Tibial nerve (tissue), 4 donors: ENCODE data around the gene MYOD1. TPM values are rescaled to one million over a fixed set of nuclear protein-coding genes. Genes with fewer than 3 reads are reported as not detected.

Experiments used
- DNase-seq, 2 donors: peaks; one replicate each; pipeline ENCODE4 v3.0.0-alpha.2; 2019; ENCODE audit warnings: low spot score in 2 of 2
- H3K27ac ChIP-seq, 4 donors: fragments of 200-600 bp; sonication (generic) in 3 of 4; one replicate each; pipeline ENCODE4 v1.5.1; 2017 to 2019; ENCODE audit warnings: mild to moderate bottlenecking in 1 of 4
- H3K27me3 ChIP-seq, 2 donors: fragments of 200-600 bp; sonication (generic) in 1 of 2; one replicate each; pipeline versions ENCODE4 v1.5.1 to v1.6.0; 2017 to 2019
- H3K36me3 ChIP-seq, 3 donors: fragments of 200-600 bp; sonication (generic); one replicate each; pipeline ENCODE4 v1.5.1; 2018 to 2019
- H3K4me1 ChIP-seq, 4 donors: fragments of 200-600 bp; sonication (generic) in 3 of 4; one replicate each; pipeline ENCODE4 v1.5.1; 2017 to 2019
- H3K4me3 ChIP-seq, 4 donors: fragments of 200-600 bp; sonication (generic) in 3 of 4; one replicate each; pipeline ENCODE4 v1.5.1; 2017 to 2019; ENCODE audit warnings: mild to moderate bottlenecking in 1 of 4, moderate library complexity in 1 of 4
- H3K9me3 ChIP-seq, 4 donors: fragments of 200-600 bp; sonication (generic) in 3 of 4; one replicate each; pipeline ENCODE4 v1.5.1; 2017 to 2019
- CTCF ChIP-seq, 5 experiments: fragments of 200-600 bp in 3 of 5; fragments of 450-650 bp in 2 of 5; sonication (generic) in 3 of 5; IDR thresholded peaks; one replicate each; pipeline ENCODE4 v1.5.1; 2016 to 2019; ENCODE audit warnings: antibody characterized with exemption in 5 of 5, mild to moderate bottlenecking in 3 of 5, moderate library complexity in 2 of 5
- EP300 ChIP-seq, 2 donors: sonication (generic); formaldehyde crosslinking; IDR thresholded peaks; one replicate each; pipeline ENCODE4 v1.6.1; 2017; ENCODE audit warnings: antibody characterized with exemption in 2 of 2, mild to moderate bottlenecking in 1 of 2
- POLR2A ChIP-seq, 2 donors: fragments of 450-650 bp; IDR thresholded peaks; one replicate each; pipeline ENCODE4 v1.6.1; 2017; ENCODE audit warnings: antibody characterized with exemption in 2 of 2, mild to moderate bottlenecking in 2 of 2, moderate library complexity in 2 of 2
- WGBS, 2 donors: methylation state at CpG; one replicate each; pipeline ENCODE4 v1.1.5; 2018; 5-methylcytosine and 5-hydroxymethylcytosine counted together
- total RNA-seq, 4 donors: library from RNA; depleted of rRNA; stranded (reverse); fragments of >200 nt; gene quantifications; one replicate each; pipeline ENCODE4 v1.1.0, GENCODE V29; 2016

Gene MYOD1
- total RNA-seq, result not detected

DNA sequence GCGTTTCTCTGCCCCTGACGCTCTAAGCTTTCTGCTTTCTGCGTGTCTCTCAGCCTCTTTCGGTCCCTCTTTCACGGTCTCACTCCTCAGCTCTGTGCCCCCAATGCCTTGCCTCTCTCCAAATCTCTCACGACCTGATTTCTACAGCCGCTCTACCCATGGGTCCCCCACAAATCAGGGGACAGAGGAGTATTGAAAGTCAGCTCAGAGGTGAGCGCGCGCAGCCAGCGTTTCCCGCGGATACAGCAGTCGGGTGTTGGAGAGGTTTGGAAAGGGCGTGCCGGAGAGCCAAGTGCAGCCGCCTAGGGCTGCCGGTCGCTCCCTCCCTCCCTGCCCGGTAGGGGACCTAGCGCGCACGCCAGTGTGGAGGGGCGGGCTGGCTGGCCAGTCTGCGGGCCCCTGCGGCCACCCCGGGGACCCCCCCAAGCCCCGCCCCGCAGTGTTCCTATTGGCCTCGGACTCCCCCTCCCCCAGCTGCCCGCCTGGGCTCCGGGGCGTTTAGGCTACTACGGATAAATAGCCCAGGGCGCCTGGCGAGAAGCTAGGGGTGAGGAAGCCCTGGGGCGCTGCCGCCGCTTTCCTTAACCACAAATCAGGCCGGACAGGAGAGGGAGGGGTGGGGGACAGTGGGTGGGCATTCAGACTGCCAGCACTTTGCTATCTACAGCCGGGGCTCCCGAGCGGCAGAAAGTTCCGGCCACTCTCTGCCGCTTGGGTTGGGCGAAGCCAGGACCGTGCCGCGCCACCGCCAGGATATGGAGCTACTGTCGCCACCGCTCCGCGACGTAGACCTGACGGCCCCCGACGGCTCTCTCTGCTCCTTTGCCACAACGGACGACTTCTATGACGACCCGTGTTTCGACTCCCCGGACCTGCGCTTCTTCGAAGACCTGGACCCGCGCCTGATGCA lies at the start of gene MYOD1:
TSS of gene MYOD1 (plus strand) at position 544 of the 910 bp plus-strand sequence. CDS start at position 756, 212 bp downstream.
- no peak within 1 kb of the TSS for H3K27ac ChIP-seq
- no peak within 1 kb of the TSS for H3K4me3 ChIP-seq
- H3K4me1 ChIP-seq, result peaks cover 0 to 36% (median 0%) of the 10 kb centered on the region in 4 donors
- TF ChIP-seq CTCF (IDR thresholded peaks at IDR 0.05) (no peak), EP300 (IDR thresholded peaks at IDR 0.05) (no peak), POLR2A (IDR thresholded peaks at IDR 0.05) (no peak)
- H3K36me3 ChIP-seq, result no peaks in the 10 kb centered on the region
- no peak for DNase-seq
- peaks cover 0 to 80% of the 10 kb centered on the region in 2 donors for H3K27me3 ChIP-seq
- WGBS, 2 donors, result 3% methylated on average over 48 to 55 of the region's 68 CpGs
- H3K9me3 ChIP-seq, result no peaks in the 10 kb centered on the region

DNA sequence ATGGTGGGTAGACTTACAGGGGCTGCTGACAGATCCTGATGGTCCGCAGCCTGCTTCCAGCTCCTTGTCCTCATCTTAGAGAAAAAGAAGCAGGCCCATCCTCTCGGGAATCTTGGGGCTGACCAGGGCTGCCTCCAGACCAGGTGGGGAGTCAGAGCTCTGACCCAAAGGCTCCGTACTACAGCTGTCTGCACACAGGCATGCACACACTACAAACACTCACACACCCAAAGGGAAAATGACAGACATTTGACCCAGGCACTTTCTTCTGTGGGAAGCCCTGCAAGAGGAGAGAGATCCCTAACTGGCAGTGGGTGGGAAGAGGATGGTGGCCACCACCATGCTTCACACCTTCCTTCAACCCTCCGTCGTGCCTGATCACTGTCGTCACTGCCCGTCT lies 46.9 kb upstream of the MYOD1 start:
- no peak overlapping the region for H3K27ac ChIP-seq
- WGBS, 2 donors, result 76 to 87% methylated on average over 7 of the region's 7 CpGs
- no peaks in the 10 kb centered on the region for H3K27me3 ChIP-seq
- DNase-seq, result no peak
- H3K4me3 ChIP-seq, result no peak overlapping the region
- H3K9me3 ChIP-seq, result peaks cover 0 to 31% (median 0%) of the 10 kb centered on the region in 4 donors
- TF ChIP-seq EP300 (IDR thresholded peaks at IDR 0.05) (no peak), CTCF (IDR thresholded peaks at IDR 0.05) (no peak), POLR2A (IDR thresholded peaks at IDR 0.05) (no peak)
- no peaks in the 10 kb centered on the region for H3K36me3 ChIP-seq
- no peaks in the 10 kb centered on the region for H3K4me1 ChIP-seq

DNA sequence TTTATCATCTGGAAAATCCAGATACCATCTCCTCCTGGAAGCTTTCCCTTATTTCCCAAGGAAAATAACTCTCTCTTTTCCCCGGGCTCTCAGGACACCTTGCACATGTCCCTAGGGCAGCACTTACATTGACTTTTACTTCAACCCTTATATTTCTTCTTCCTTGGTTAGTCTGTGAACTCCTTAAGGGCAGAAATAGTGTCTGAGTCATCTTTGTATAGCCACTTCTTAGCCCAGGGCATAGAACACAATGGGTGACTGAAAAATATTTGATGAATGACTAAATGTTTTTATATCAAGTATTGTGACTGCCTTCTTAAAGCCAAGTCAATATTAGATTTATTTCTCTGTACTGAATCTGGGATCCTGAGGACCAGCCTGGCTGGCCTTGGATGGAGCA lies 45.4 kb upstream of the MYOD1 start:
- TF ChIP-seq EP300 (IDR thresholded peaks at IDR 0.05), result no peak
- Histone ChIP-seq H3K9me3 (peaks cover 0 to 41% (median 0%) of the 10 kb centered on the region in 4 donors), H3K4me3 (no peak overlapping the region), H3K27me3 (no peaks in the 10 kb centered on the region), H3K4me1 (no peaks in the 10 kb centered on the region), H3K36me3 (no peaks in the 10 kb centered on the region), H3K27ac (no peak overlapping the region)
- DNase-seq, result no peak
- 54 to 87% methylated on average over 1 of the region's 1 CpG for WGBS, 2 donors

DNA sequence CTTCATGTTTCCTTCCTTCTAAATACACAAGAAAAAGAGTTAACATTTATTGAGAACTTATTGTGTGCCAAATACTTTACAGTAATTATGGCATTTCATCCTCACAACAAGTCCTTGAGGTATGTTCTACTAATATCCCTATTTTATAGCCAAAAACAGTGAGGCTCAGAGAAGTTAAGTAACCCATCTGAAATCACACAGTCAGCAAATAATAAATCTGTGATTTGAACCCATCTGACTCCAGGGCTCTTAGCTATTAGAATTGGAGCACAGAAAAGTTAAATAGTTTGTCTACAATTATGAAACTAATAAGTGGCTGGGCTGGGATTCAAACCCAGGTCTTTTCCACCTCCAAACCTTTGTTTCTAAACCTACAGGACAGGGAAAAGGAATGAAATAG lies 36.5 kb upstream of the MYOD1 start:
- TF ChIP-seq CTCF (IDR thresholded peaks at IDR 0.05), result no peak
- TF ChIP-seq POLR2A (IDR thresholded peaks at IDR 0.05), result no peak
- no peak for TF ChIP-seq EP300 (IDR thresholded peaks at IDR 0.05)
- peaks cover 0 to 5% of the 10 kb centered on the region in 2 donors for H3K27me3 ChIP-seq
- no peak overlapping the region for H3K27ac ChIP-seq
- DNase-seq, result no peak
- H3K4me1 ChIP-seq, result no peaks in the 10 kb centered on the region
- peaks cover 0 to 6% (median 0%) of the 10 kb centered on the region in 4 donors for H3K9me3 ChIP-seq
- H3K36me3 ChIP-seq, result no peaks in the 10 kb centered on the region
- no peak overlapping the region for H3K4me3 ChIP-seq

DNA sequence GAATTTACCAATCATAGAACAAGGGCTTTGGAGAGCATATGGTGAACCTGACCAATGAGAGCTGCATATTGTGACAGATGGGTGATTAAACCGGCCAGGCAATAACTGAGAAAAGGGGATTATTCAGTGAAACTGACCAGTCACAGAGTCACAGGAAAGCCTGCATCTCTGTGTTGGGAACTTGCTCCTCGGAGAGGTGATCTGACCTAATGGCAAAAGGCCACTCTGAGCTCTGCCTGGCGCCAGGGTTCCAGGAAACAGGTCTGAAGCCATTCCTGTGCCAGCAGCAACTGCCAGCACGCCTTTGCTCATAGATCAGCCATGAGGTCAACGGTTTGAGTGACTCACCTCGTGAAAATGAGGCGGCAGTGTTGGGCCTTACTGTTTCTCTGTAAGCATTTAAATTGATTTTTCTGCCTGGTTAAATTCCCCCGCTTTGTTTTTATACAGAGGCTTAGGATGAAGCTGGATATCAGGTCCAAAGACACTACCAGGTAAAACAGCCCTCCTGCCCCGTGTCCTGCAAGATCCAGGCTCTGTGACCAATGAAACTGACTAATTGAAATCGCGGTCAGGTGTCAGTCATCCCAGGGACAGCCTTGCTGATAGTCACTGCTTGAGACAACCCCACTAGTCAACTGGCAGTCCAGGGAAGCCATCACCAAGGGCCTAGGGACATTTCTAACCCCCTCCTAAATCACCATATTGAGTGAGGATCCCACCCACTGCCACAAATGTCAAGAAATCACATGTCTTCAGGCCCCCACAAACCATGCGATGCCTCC lies 35.8 kb upstream of the MYOD1 start:
- Histone ChIP-seq H3K9me3 (no peaks in the 10 kb centered on the region), H3K4me3 (no peak overlapping the region), H3K36me3 (no peaks in the 10 kb centered on the region), H3K27ac (no peak overlapping the region), H3K4me1 (no peaks in the 10 kb centered on the region), H3K27me3 (peaks cover 0 to 5% of the 10 kb centered on the region in 2 donors)
- no peak for DNase-seq
- TF ChIP-seq POLR2A (IDR thresholded peaks at IDR 0.05) (no peak), EP300 (IDR thresholded peaks at IDR 0.05) (no peak), CTCF (IDR thresholded peaks at IDR 0.05) (no peak)
- WGBS, 2 donors, result 61 to 71% methylated on average over 12 of the region's 12 CpGs
